T-helper 2 cell treated with Interferon-gamma antibody and Interleukin-4, amounts not matched to agents 5 μg/mL and 100 μg/mL, for 36 hours (primary cell): Measurements from ENCODE around the gene PACSIN2.
"Not testable (repeated sequence)": the region's sequence is repeated elsewhere in the genome, so short reads cannot be mapped to it uniquely, and the experiment has no call there.

Experiments
- DNase-seq: peaks from one replicate; pipeline ENCODE4 v3.0.0; 2021; ENCODE audit warnings: low spot score
- H3K27ac Mint-ChIP-seq: one replicate; pipeline ENCODE4 v1.8.0; 2021; ENCODE audit warnings: mild to moderate bottlenecking, mixed read lengths
- H3K27me3 Mint-ChIP-seq: one replicate; pipeline ENCODE4 v1.8.0; 2021; ENCODE audit warnings: low read depth, mixed read lengths
- H3K36me3 Mint-ChIP-seq: one replicate; pipeline ENCODE4 v1.8.0; 2021; ENCODE audit warnings: low read depth, mixed read lengths
- H3K4me1 Mint-ChIP-seq: one replicate; pipeline ENCODE4 v1.8.0; 2021; ENCODE audit warnings: low read depth, mixed read lengths
- H3K4me3 Mint-ChIP-seq: one replicate; pipeline ENCODE4 v1.8.0; 2022; ENCODE audit warnings: mild to moderate bottlenecking, moderate library complexity, mixed read lengths
- H3K9me3 Mint-ChIP-seq: one replicate; pipeline ENCODE4 v1.8.0; 2021; ENCODE audit warnings: mixed read lengths

PACSIN2 gene

DNA sequence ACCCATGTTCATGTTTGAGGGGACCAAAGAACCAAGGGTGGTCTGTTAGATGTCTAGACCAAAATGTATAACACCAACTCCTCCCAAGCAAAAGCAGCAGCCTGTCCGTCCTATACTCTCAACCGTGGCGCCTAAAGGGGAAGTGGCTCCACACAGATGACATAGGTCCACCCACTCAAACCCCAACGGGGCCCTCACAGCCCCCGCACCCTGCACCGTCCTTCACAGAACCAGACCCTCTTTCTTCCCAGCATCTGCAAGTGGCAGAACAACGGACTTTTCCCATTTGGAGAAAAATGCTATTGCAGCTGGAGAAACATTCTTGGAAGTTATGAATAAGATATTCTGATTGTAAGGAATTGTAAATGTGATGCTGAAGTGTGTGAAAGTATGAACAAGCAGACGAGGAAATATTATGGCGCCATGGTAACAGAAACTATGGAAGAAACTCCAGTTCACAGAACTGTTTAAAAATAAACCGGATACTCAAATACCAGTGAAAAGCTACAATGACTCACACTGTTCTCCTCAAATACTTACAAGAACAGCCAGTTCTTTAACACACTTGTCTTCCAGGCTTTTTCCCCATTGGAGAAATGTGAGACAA lies 81.4 kb downstream of the PACSIN2 start:
- Mint-ChIP-seq H3K4me1 (peaks cover 40% of the 10 kb centered on the region), H3K9me3 (no peaks in the 10 kb centered on the region), H3K36me3 (peaks cover 2% of the 10 kb centered on the region), H3K27me3 (no peaks in the 10 kb centered on the region), H3K4me3 (peak overlapping the region; percentile 37), H3K27ac (peak overlapping the region; percentile 66)
- peak; percentile 65 for DNase-seq

DNA sequence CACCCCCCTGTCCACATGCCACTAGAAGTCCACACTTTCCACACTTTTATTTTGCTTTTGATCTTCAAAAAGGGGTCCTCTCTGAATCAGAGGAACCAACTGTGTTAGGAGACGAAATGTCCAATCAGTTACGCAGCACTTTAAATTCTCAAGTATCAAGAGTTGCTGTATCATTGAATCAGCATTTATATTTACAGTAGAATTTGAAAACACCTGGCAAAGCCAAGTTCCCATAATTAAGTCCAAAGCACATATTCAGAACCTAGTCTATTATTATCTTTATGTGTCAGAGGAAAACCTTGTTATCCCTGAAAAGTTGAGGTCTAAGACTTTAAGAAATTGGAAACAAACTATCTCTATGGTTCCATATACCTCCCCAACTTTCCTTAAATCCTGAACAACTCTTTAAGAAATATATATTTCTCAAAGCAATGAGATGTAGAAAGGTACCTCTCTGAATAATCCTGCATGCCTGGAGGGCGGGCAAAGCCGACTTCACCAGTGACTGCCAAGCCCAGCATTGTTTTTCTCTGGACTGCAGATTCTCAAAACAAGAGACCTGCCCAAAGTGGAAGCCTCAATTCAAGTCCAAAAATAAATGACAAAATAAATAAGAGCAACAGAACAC lies 82.0 kb downstream of the PACSIN2 start:
- no peaks in the 10 kb centered on the region for H3K9me3 Mint-ChIP-seq
- H3K4me1 Mint-ChIP-seq: peaks cover 39% of the 10 kb centered on the region
- peak overlapping the region; percentile 66 for H3K27ac Mint-ChIP-seq
- DNase-seq: no peak
- H3K36me3 Mint-ChIP-seq: peaks cover 2% of the 10 kb centered on the region
- H3K27me3 Mint-ChIP-seq: no peaks in the 10 kb centered on the region
- peak overlapping the region; percentile 37 for H3K4me3 Mint-ChIP-seq

DNA sequence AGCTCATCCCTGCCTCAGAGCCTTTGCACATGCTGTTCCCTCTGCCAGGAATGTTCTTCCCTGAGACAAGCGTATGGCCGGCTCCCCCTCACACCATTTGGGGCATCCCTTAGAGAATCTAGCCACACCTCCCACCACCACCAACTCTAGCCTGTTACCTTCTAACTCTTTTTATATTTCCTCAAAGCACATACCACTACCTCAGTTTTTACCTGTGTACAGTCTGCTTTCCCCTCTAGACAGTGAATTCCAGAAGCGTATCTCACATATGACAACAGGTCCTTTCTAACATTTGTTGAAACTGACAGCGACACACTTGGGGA lies 82.8 kb downstream of the PACSIN2 start:
- H3K27ac Mint-ChIP-seq: no peak overlapping the region
- peaks cover 32% of the 10 kb centered on the region for H3K4me1 Mint-ChIP-seq
- H3K27me3 Mint-ChIP-seq: no peaks in the 10 kb centered on the region
- no peak overlapping the region for H3K4me3 Mint-ChIP-seq
- no peaks in the 10 kb centered on the region for H3K9me3 Mint-ChIP-seq
- H3K36me3 Mint-ChIP-seq: peaks cover 2% of the 10 kb centered on the region
- DNase-seq: no peak

GRCh38 chr22:42931421-42932196 lies 83.3 kb downstream of the PACSIN2 start:
- no peak for DNase-seq
- peaks cover 2% of the 10 kb centered on the region for H3K36me3 Mint-ChIP-seq

GRCh38 chr22:42930810-42931420 lies 84.0 kb downstream of the PACSIN2 start:
- Mint-ChIP-seq H3K4me3 (no peak overlapping the region), H3K27ac (no peak overlapping the region), H3K9me3 (no peaks in the 10 kb centered on the region), H3K27me3 (no peaks in the 10 kb centered on the region), H3K4me1 (peaks cover 33% of the 10 kb centered on the region), H3K36me3 (peaks cover 2% of the 10 kb centered on the region)
- DNase-seq: no peak

More at GRCh38 chr22:42931421-42932196, 83.3 kb downstream of the PACSIN2 start:
- no peaks in the 10 kb centered on the region for H3K9me3 Mint-ChIP-seq
- no peak overlapping the region for H3K4me3 Mint-ChIP-seq
- no peak overlapping the region for H3K27ac Mint-ChIP-seq
- no peaks in the 10 kb centered on the region for H3K27me3 Mint-ChIP-seq
- peaks cover 28% of the 10 kb centered on the region for H3K4me1 Mint-ChIP-seq

DNA sequence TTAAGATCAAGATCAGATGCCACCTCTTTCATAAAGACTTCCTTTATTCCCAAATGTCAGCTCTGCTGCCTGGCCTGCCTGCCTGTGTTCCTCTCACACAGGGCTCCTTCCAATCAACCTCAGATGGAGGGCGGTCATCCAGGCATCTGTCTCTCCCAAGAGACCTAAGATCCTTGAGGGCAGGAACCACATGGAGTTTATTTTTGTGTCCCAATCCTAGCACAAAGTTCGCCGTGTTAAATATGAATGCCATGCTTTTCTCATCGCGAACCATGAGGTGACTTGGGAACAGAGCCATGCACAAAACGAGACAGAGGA lies 85.2 kb downstream of the PACSIN2 start:
- H3K27ac Mint-ChIP-seq: no peak overlapping the region
- no peak overlapping the region for H3K4me3 Mint-ChIP-seq
- no peak for DNase-seq
- H3K36me3 Mint-ChIP-seq: peaks cover 2% of the 10 kb centered on the region
- H3K9me3 Mint-ChIP-seq: no peaks in the 10 kb centered on the region
- no peaks in the 10 kb centered on the region for H3K27me3 Mint-ChIP-seq
- peaks cover 32% of the 10 kb centered on the region for H3K4me1 Mint-ChIP-seq

DNA sequence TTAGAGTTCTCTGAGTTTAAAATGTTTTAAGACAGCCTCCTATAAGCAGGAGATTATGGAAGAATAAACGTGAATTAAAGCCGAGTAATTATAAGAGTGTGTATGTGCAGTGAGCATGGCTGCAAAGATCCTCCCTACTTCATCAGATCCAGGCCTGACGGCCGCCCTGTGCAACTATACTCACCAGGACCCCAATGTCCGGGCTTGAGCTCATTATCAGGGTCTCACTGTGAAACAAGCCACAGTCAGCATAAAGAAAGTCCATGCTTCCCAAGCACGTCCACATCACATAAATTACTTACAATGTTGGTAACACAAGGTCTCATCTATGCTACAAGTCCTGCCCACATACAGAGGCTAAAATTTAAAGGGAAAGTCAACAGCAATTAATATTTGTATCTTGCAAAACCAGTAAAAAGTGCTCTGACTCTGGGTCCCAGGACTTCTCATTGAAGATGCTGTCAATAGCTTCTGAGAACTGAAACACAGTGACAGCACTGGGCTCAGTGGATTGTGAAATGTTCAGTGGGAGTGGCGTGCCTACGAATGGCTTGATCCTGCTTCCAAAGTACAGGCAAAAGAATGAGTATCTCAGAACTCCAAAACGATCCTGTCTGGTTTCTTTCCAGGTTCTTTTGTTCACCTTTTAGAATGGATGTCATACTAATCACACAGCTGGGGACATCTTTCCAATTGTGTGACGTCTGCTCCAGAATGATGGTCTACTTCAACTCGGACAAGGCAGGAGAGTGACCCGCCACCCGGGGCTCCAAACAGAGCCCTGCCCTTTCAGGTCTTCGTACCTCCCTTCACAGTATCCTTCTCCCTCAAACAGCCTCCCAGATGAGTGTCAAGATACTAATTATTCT lies 85.7 kb downstream of the PACSIN2 start:
- peaks cover 2% of the 10 kb centered on the region for H3K36me3 Mint-ChIP-seq
- H3K9me3 Mint-ChIP-seq: no peaks in the 10 kb centered on the region
- peaks cover 27% of the 10 kb centered on the region for H3K4me1 Mint-ChIP-seq

DNA sequence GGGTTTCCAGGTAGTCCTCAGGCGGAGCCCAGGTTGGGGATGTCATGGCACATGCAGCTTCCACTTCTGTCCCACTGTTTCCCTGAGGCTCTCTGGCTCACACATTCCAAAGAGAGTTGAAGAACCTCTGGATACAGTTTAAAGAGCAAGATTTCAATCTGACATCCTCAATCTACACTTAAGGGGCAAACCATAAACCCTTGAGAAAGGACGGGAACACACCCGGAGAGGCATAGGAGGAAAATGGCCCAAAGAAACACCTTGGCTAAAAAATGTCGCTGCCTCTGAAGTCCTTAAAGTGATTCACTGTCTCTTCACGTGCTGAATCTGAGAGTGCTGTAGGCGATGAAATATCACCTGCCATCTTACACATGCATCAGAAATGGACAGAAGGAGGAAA lies 87.0 kb downstream of the PACSIN2 start:
- no peak for DNase-seq
- H3K4me3 Mint-ChIP-seq: no peak overlapping the region
- H3K9me3 Mint-ChIP-seq: no peaks in the 10 kb centered on the region
- H3K27ac Mint-ChIP-seq: no peak overlapping the region
- peaks cover 18% of the 10 kb centered on the region for H3K4me1 Mint-ChIP-seq
- H3K36me3 Mint-ChIP-seq: no peaks in the 10 kb centered on the region
- H3K27me3 Mint-ChIP-seq: no peaks in the 10 kb centered on the region

More for the DNA sequence above, 85.7 kb downstream of the PACSIN2 start:
- Mint-ChIP-seq H3K4me3 (no peak overlapping the region), H3K27me3 (no peaks in the 10 kb centered on the region), H3K27ac (no peak overlapping the region)
- no peak for DNase-seq

DNA sequence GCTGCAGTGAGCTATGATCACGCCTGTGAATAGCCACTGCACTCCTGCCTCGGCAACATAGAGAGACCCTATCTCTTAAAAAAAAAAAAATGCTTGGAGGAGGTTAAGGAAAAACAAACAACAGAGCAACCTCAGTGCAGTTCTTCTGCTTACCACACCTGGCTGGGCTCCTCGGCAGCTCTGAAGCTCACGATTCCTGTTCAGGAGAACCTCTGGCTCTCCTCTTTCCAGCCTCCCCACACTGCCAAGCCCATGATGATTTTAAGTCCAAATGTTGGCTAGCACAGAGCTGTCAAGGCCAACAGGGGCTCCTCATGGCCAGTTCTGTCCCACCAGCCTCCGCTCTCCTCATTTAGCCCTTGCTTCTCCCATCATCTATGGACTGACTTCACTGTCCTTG lies 88.2 kb downstream of the PACSIN2 start:
- no peak overlapping the region for H3K27ac Mint-ChIP-seq
- H3K4me1 Mint-ChIP-seq: peaks cover 13% of the 10 kb centered on the region
- H3K27me3 Mint-ChIP-seq: no peaks in the 10 kb centered on the region
- no peak for DNase-seq
- no peak overlapping the region for H3K4me3 Mint-ChIP-seq
- H3K9me3 Mint-ChIP-seq: no peaks in the 10 kb centered on the region
- no peaks in the 10 kb centered on the region for H3K36me3 Mint-ChIP-seq

- no peak for DNase-seq
- Mint-ChIP-seq H3K4me1 (peaks cover 9% of the 10 kb centered on the region), H3K27ac (no peak overlapping the region)
Observed at GRCh38 chr22:42926104-42926503, 88.8 kb downstream of the PACSIN2 start.

DNA sequence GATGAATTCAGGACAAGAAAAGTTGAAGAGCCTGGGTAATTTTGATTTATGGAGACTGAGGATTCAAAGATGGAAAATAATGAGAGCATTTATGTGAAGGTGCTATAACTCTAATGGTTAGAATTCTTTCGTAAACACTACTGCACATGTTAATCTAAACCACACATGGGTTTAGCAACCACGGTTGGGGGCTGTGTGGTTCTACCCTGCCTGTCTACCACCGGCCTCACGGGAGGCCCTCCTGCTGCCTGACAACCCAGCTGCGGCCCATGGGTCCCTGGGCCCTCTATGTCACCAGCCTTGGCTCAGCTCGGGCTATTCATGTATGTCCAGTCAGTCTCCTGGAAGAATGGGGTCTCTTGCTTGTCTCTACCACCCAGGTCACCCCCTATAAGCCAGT lies 89.4 kb downstream of the PACSIN2 start:
- H3K27ac Mint-ChIP-seq: no peak overlapping the region
- no peak overlapping the region for H3K4me3 Mint-ChIP-seq
- no peaks in the 10 kb centered on the region for H3K36me3 Mint-ChIP-seq
- no peaks in the 10 kb centered on the region for H3K27me3 Mint-ChIP-seq
- DNase-seq: no peak
- no peaks in the 10 kb centered on the region for H3K9me3 Mint-ChIP-seq
- peaks cover 9% of the 10 kb centered on the region for H3K4me1 Mint-ChIP-seq

More at GRCh38 chr22:42926104-42926503, 88.8 kb downstream of the PACSIN2 start:
- Mint-ChIP-seq H3K9me3 (no peaks in the 10 kb centered on the region), H3K4me3 (no peak overlapping the region), H3K27me3 (no peaks in the 10 kb centered on the region), H3K36me3 (no peaks in the 10 kb centered on the region)

- not testable (repeated sequence) for H3K4me1 Mint-ChIP-seq, H3K27me3 Mint-ChIP-seq, H3K4me3 Mint-ChIP-seq, DNase-seq, H3K27ac Mint-ChIP-seq, H3K36me3 Mint-ChIP-seq, H3K9me3 Mint-ChIP-seq
Observed at GRCh38 chr22:42925031-42925430, 89.9 kb downstream of the PACSIN2 start.

DNA sequence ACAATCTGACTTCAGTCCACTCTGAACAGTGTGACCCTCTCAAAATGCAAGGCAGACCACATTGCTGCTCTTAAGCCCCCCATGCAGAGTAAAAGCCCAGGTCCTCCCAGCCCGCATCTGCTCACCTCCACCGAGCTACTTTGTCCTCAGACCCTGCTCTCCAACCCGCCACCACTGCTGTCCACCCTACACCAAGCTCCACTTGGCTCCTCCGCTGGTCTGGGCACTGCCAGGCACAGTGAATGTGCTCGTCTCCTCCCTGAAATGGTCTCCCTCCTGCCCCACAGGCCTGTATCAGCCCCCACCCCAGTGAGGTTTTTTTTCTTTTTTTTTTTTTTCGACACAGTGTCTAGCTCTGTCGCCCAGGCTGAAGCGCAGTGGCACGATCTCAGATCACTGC lies 90.5 kb downstream of the PACSIN2 start:
- no peak overlapping the region for H3K27ac Mint-ChIP-seq
- H3K27me3 Mint-ChIP-seq: no peaks in the 10 kb centered on the region
- peaks cover 9% of the 10 kb centered on the region for H3K4me1 Mint-ChIP-seq
- DNase-seq: no peak
- H3K4me3 Mint-ChIP-seq: no peak overlapping the region
- H3K9me3 Mint-ChIP-seq: no peaks in the 10 kb centered on the region
- H3K36me3 Mint-ChIP-seq: no peaks in the 10 kb centered on the region
